Measurements from ENCODE around the gene IKBKE.

- TF ChIP-seq EP300 (IDR thresholded peaks at IDR 0.05; ENCODE audit: borderline replicate concordance) (no peak), ZBTB7A (IDR thresholded peaks at IDR 0.05; ENCODE audit: low read depth) (no peak), REST (IDR thresholded peaks at IDR 0.05; ENCODE audit: low read depth) (no peak), TAF1 (IDR thresholded peaks at IDR 0.05; ENCODE audit: low read depth) (no peak), MAX (IDR thresholded peaks at IDR 0.05) (no peak), RAD21 (IDR thresholded peaks at IDR 0.05; ENCODE audit: low read depth) (no peak), FOXM1 (IDR thresholded peaks at IDR 0.05; ENCODE audit: borderline replicate concordance, low read depth) (no peak), CEBPB (IDR thresholded peaks at IDR 0.05) (no peak), NFIC (IDR thresholded peaks at IDR 0.05) (no peak)
Observed at GRCh38 chr1:206524739-206525364, 54.6 kb downstream of the IKBKE start.
